Dendritic cell treated with granulocyte-macrophage colony-stimulating factor and Interleukin-4, amounts not matched to agents 40 ng/mL and 50 ng/mL, for 4 days (primary cell): ENCODE measurements around the gene DSCAML1.

Experiments used
- H3K27ac Mint-ChIP-seq: one replicate; pipeline ENCODE4 v1.8.0; 2022; ENCODE audit warnings: mild to moderate bottlenecking, mixed read lengths
- H3K27me3 Mint-ChIP-seq: one replicate; pipeline ENCODE4 v1.8.0; 2022; ENCODE audit warnings: mild to moderate bottlenecking, mixed read lengths
- H3K36me3 Mint-ChIP-seq: one replicate; pipeline ENCODE4 v1.8.0; 2022; ENCODE audit warnings: low read depth, mixed read lengths
- H3K4me1 Mint-ChIP-seq: one replicate; pipeline ENCODE4 v1.8.0; 2022; ENCODE audit warnings: low read depth, mixed read lengths
- H3K4me3 Mint-ChIP-seq: one replicate; pipeline ENCODE4 v1.8.0; 2022; ENCODE audit warnings: mild to moderate bottlenecking, moderate library complexity, mixed read lengths
- H3K9me3 Mint-ChIP-seq: one replicate; pipeline ENCODE4 v1.8.0; 2022; ENCODE audit warnings: mixed read lengths
- intact Hi-C: fragments of 100-400 bp; cut with micrococcal nuclease; formaldehyde crosslinking; loops from one replicate; pipeline ENCODE4 v1.15.0; 2022

DSCAML1 gene

DNA sequence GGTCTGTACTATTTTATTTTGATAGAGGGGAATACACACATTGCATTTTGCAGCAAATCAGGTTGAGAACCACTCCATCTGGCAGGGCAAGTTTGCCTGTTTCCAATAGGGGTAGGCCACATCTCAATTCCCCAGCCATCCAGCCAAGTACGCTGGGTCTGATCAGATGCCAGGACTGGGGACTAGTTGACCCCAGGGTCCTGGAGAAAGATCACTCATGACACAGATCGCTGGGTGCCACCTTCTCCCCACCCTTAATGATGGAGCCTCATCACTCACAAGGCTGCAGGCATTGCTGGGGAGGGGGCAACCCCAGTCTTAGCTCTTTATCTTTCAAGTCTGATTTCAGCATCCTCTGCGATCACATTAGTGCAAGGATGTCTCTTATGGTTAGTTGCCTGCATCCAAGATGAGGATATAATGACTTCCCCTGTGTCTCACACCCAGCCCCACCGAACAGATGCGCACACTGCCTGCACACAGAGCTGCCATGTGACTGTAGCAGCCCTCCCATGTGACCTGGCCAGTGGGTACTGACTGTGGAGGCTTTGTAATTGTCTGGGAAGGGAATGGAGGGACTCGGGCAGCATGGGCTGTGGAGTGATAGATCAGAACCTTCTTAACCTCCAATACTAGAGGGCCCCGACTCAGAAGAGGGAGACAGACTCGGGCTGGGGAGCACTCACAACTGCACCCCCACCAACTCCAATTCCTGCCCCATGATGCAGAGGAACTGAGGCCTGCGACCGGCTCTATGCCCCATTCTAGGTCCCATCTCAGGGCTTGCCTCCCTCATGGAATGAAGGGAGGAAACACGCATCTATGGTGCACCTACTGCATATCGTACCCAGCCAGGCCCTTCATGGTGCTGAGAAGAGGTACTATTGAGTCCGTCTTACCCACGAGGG, 155.8 kb downstream of the DSCAML1 start:
- peaks cover 5% of the 10 kb centered on the region for H3K27me3 Mint-ChIP-seq
- H3K36me3 Mint-ChIP-seq = no peaks in the 10 kb centered on the region
- H3K27ac Mint-ChIP-seq = no peak overlapping the region

DNA sequence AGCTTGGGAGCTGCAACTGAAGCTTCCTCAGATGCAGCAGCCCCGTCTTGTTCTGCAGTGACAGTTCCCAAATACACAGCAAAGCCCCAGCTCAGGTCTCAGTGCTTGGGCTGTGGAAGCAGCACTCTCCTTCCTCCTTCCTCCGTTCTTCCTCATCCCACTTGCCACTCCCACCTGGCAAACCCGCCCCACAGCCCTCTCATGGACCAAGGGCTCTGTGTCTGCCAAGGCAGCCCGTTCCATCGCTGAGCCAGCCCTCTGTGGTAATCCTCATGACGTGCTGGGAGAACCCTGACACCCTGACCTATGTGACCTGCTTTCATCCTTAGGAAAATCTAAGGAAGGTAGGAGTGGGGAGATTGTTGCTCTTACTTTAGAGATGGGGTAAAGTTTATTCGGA, 157.0 kb downstream of the DSCAML1 start:
- intact Hi-C loops = no loop called here

More for the DNA sequence above, 155.8 kb downstream of the DSCAML1 start:
- no peaks in the 10 kb centered on the region for H3K9me3 Mint-ChIP-seq
- no peaks in the 10 kb centered on the region for H3K4me1 Mint-ChIP-seq
- no peak overlapping the region for H3K4me3 Mint-ChIP-seq
- intact Hi-C loops = no loop called here

DNA sequence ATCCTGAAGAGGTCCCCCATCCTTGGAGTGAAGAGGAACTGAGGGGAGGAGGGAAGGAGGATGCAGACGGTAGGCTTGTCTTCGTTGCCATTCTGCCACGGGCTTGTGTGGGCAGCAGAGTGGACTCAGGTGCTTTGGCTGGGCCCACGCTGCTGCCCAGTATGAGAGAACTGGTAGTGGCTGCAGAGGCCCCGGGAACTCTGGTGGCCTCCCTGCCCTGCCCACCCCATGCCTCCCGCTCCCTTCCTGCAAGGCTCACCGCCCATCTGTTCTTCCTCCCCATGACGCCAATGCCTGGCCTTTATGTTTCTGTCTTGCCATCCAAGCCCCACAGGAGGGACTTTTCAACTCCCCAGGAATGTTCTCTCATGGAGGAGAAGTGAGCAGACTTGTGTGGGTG, 157.4 kb downstream of the DSCAML1 start:
- Mint-ChIP-seq H3K4me3 (no peak overlapping the region), H3K4me1 (no peaks in the 10 kb centered on the region), H3K27me3 (peaks cover 9% of the 10 kb centered on the region), H3K36me3 (no peaks in the 10 kb centered on the region), H3K27ac (no peak overlapping the region), H3K9me3 (no peaks in the 10 kb centered on the region)
- intact Hi-C loops = no loop called here

More for the DNA sequence above, 157.0 kb downstream of the DSCAML1 start:
- no peak overlapping the region for H3K4me3 Mint-ChIP-seq
- H3K9me3 Mint-ChIP-seq = no peaks in the 10 kb centered on the region
- H3K4me1 Mint-ChIP-seq = no peaks in the 10 kb centered on the region
- H3K36me3 Mint-ChIP-seq = no peaks in the 10 kb centered on the region
- no peak overlapping the region for H3K27ac Mint-ChIP-seq
- H3K27me3 Mint-ChIP-seq = peaks cover 7% of the 10 kb centered on the region

DNA sequence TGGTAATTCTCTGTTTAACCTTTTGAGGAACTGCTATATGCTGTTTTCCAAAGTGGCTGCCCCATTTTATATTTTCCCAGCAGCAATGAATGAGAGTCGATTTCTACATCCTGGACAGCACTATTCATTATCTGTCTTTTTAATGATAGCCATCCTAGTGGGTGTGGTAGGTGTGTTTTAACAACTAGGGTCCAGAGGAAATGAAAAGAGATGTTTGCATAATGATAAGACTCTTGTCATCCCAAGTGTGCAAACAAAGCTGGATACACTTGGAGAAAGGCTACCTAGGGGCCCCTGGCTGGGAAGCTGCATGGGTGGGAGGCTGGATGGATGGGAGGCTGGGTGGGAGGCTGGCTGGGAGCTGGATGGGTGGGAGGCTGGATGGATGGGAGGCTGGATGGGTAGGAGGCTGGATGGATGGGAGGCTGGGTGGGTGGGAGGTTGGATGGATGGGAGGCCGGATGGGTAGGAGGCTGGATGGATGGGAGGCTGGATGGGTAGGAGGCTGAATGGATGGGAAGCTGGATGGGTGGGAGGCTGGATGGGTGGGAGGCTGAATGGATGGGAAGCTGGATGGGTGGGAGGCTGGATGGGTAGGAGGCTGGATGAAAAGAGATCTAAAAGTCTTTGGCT, 158.0 kb downstream of the DSCAML1 start:
- Mint-ChIP-seq H3K27ac (no peak overlapping the region), H3K36me3 (no peaks in the 10 kb centered on the region)
- intact Hi-C loops = no loop called here

DNA sequence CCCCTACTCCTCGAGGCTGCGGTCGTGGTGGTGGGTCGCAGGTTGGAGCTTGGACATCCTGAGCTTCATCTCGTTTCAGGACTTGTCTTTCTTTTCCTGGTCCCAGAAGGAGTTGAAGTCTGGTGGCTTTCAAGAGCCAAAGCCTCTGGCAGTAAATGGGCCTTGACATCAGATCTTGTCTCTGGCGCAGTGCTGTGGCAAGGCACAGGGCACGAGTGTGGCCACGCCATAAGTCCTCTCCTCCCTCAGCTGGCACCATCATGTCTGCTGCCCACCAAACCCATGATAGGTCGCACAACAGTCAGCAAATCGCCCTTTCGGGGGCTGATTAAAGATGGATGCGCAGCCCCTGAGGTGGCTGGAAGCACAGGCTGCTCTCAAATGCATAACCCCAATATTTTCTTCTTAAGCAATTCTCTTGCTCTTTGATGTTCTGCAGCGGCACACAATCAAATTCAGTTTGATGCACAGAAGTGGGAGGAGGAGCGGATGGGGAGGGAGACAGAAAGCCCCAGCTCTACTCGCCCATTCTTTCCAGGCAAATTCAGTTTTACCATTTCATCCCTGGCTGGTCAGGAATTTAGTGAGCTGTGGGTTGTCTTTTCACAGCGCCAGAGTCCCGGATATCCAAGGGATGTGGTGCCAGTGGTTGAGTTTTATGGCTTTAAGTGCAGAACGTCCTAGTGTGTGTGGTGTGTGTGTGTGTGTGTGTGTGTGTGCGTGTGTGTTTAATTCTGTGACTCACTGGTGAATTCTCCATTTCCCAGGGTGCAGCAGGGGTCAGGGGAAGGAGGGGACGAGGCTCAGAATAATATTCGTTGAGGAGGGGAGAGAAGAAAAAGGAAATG, 162.0 kb downstream of the DSCAML1 start:
- H3K27ac Mint-ChIP-seq = no peak overlapping the region
- peaks cover 8% of the 10 kb centered on the region for H3K27me3 Mint-ChIP-seq
- H3K36me3 Mint-ChIP-seq = no peaks in the 10 kb centered on the region
- H3K9me3 Mint-ChIP-seq = no peaks in the 10 kb centered on the region
- H3K4me1 Mint-ChIP-seq = no peaks in the 10 kb centered on the region
- intact Hi-C loops = no loop called here
- no peak overlapping the region for H3K4me3 Mint-ChIP-seq

More for the DNA sequence above, 158.0 kb downstream of the DSCAML1 start:
- Mint-ChIP-seq H3K4me1 (no peaks in the 10 kb centered on the region), H3K9me3 (no peaks in the 10 kb centered on the region), H3K4me3 (no peak overlapping the region), H3K27me3 (peaks cover 9% of the 10 kb centered on the region)

DNA sequence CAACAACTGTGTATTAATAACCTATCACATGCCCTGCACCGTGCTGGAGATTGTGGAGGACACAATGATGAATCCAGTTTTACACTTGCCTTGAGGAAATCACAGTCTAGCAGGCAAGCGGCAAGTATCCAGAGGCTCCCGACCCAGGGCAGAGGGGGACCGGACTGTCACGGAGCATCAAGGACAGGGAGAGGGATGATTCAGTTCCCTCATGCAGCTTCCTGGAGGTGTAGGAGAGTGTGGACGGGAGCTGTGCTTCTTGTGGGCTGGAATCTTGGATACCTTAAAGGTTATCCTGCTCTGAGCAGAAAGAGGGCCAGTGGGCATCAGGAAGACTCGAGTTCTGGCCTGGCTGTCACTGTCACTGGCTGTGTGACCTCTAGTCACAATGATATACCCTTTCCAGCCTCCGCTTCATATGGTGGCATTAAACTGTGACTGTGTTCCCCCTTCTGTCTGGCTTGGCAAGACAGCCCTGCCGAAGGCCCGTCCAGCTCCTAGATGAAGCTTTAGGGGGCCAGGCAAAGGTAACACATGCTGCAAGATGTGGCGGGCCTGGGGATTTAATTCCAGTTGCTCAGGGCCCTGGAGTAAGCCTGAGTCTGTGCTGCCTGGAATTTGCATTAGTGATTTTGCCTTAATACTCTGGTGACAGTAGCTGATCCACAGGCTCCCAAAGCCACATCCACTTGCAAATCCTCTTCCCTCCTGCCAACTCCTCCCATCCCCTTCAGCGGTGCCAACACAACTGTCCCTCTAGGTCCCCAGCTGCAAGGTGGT, 162.8 kb downstream of the DSCAML1 start:
- H3K4me3 Mint-ChIP-seq = no peak overlapping the region

DNA sequence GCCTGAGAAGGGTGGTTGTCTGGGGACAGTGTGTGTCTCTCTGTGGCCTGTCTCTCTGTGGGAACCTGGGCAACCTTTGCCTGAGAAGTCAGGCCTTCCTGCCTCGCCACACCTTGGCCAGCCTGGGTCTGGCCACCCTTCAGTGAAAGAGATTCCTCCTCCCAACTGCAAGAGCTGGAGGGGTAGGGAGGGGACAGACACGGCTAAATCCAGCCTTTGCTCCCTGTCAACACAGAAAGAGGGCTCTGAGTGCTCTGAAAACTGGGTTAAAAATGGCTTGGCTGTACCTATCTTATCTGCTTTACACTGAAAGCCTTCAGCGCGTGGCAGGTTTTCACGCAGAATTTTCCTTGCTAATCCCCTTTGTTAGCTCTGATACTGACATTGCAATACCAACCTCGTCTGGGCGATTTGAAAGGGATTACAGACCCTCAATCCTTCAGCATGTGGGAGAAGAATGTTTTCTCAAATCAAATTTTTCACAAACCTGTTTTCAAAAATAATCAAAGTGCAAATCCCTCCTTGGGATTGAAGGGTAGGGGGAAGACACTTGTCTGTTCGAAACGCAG, 163.7 kb downstream of the DSCAML1 start:
- Mint-ChIP-seq H3K4me1 (no peaks in the 10 kb centered on the region), H3K9me3 (no peaks in the 10 kb centered on the region), H3K36me3 (no peaks in the 10 kb centered on the region), H3K27ac (no peak overlapping the region), H3K4me3 (no peak overlapping the region), H3K27me3 (peaks cover 8% of the 10 kb centered on the region)
- intact Hi-C loops = no loop called here

More for the DNA sequence above, 162.8 kb downstream of the DSCAML1 start:
- Mint-ChIP-seq H3K27me3 (peaks cover 8% of the 10 kb centered on the region), H3K36me3 (no peaks in the 10 kb centered on the region), H3K27ac (no peak overlapping the region), H3K4me1 (no peaks in the 10 kb centered on the region), H3K9me3 (no peaks in the 10 kb centered on the region)
- intact Hi-C loops = no loop called here

DNA sequence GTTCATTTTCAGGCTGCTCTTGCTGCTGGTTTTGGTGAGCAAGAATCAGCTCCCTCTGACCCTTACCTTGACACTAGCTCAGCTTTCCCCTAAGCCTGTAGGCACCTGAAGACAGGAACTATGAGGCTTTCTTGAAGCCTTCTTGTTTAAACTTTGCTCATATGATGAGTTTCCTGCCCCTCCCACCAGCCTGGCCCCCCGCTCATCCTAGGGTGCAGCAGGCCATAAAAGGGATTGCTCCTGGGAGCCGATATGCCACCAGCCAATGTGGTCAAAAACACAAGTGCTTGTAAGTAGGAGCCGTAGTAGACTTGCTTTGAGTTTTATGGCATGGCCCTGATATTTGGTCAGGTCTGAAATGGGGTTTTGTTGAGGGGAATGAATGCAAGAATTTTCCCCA, 164.7 kb downstream of the DSCAML1 start:
- Mint-ChIP-seq H3K27me3 (peaks cover 8% of the 10 kb centered on the region), H3K4me3 (no peak overlapping the region), H3K36me3 (no peaks in the 10 kb centered on the region), H3K27ac (no peak overlapping the region), H3K9me3 (no peaks in the 10 kb centered on the region), H3K4me1 (no peaks in the 10 kb centered on the region)
- intact Hi-C loops = no loop called here

DNA sequence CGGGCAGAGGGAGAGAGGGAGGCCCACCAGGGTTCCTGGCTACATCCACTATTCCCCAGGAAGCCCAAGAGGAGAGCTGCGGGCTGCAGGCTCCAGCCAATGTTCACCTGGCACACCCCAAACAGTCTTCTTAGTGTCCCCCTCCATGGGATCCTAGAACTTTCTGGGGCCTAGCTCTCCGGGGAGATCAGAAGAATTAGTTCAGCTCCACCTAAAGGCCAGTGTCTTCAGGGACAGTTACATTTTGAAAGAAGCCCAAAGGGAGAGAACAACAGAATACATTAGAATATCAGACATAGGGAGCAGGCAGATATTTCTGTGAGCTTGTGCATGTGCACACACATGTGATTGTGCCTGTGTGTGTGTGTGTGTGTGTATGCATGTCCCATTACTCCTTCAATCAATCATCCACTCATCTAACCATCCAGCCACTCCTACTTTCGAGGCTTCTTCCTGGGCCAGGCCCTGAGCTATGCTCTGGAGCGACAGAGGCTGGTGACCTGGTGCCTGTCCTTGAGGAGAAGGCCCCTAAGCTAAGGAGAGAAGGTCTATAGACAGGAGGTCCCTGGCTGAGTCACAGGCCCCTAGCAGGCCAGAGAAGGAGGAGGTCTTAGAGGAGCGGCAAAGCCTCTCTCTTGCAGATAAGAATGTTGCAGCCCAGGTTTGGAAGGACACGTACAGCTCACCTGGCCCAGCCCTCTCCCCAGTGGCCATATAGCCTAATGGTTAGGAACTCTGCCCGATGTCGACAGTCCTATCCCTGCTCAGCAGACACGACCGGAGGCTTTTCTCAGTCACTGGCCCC, 165.5 kb downstream of the DSCAML1 start:
- Mint-ChIP-seq H3K27me3 (peaks cover 6% of the 10 kb centered on the region), H3K27ac (no peak overlapping the region), H3K9me3 (no peaks in the 10 kb centered on the region), H3K4me3 (no peak overlapping the region), H3K36me3 (no peaks in the 10 kb centered on the region), H3K4me1 (no peaks in the 10 kb centered on the region)
- intact Hi-C loops = no loop called here

DNA sequence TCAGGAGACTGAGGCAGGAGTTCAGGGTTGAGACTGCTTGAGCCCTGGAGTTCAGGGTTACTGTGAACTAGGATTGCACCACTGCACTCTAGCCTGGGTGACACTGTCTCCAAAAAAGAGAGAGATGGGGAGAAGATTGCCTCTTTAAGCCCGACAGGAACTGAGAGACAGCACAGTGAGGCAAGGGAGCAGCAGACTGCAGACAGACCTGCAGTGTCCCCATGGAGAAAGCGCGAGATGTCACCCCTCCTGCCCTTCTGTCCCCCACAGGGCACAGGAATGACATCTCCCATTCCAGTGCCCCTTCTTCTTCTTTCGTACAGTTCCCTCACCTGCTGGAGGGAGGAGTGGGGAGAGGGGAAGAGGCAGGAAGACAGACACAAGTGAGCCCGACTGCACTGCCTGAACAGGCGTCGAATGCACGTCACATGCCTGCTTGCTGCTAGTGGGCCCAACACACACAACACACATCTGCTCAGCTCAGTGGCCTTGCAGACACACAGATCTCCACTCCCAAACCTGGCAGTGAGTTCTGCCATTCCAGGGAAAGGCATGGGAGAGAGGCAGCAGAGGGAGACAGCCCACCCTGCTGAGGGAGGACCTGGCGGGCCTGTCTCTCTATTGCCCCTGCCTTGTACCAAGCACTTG, 167.0 kb downstream of the DSCAML1 start:
- Mint-ChIP-seq H3K9me3 (no peaks in the 10 kb centered on the region), H3K36me3 (no peaks in the 10 kb centered on the region), H3K4me1 (no peaks in the 10 kb centered on the region), H3K27me3 (peaks cover 2% of the 10 kb centered on the region), H3K27ac (no peak overlapping the region), H3K4me3 (no peak overlapping the region)
- intact Hi-C loops = no loop called here

DNA sequence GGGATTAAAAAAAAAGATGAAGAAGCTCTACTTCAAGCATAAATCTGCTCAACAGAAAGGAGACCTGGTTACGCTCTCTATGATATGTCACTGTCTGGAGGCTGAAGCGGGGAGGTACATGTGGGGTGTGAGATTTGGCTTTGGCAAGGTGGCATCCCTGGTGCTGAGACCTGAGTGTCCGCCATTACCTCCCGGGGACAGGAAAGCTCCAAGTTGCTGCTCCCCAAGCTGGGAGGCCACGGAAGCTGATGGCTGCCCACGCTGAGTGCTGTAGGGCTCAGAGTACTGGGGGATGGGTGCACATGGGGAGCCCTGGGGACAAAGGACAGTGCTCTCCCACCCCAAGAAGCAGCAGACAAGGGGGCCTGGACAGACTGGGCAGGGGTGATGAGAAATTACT, 167.9 kb downstream of the DSCAML1 start:
- H3K27ac Mint-ChIP-seq = no peak overlapping the region
- H3K4me1 Mint-ChIP-seq = no peaks in the 10 kb centered on the region
- H3K4me3 Mint-ChIP-seq = no peak overlapping the region
- no peaks in the 10 kb centered on the region for H3K36me3 Mint-ChIP-seq
- no peaks in the 10 kb centered on the region for H3K9me3 Mint-ChIP-seq
- H3K27me3 Mint-ChIP-seq = no peaks in the 10 kb centered on the region
- intact Hi-C loops = no loop called here

DNA sequence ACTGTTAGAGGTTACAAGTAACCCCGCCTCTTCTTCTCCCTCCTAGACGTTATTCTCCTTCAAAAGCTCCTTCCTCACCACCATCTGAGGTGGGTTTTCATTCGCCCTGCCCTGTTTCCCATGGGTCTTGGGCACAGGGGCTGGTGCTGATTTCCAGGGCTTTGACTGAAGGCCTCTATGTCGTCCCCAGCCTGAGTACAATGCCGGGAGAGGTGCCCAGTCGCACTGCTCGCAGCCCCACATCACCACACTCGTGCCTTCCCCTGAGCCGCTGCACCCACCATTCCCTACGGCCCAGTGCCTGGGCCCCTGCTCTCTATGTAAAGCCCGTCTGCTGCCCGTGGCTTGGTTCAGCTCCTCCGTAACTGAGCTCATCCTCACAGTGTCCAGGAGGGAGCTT, 169.8 kb downstream of the DSCAML1 start:
- Mint-ChIP-seq H3K9me3 (no peaks in the 10 kb centered on the region), H3K27me3 (no peaks in the 10 kb centered on the region), H3K4me1 (no peaks in the 10 kb centered on the region), H3K36me3 (no peaks in the 10 kb centered on the region), H3K4me3 (no peak overlapping the region), H3K27ac (no peak overlapping the region)
- intact Hi-C loops = no loop called here
